Astrocyte of the hippocampus (primary cell): ENCODE data around the gene PDCD6IP.
"Not testable (repeated sequence)": the region's sequence is repeated elsewhere in the genome, so short reads cannot be mapped to it uniquely, and the experiment has no call there.

Experiments used
- DNase-seq: peaks from one replicate; pipeline ENCODE4 v3.0.0; 2011; ENCODE audit warnings: low read depth, low spot score

PDCD6IP gene

GRCh38 chr3:33795131-33795530 lies 3.3 kb upstream of the PDCD6IP start:
- no peak for DNase-seq

GRCh38 chr3:33795856-33796536 lies 2.4 kb upstream of the PDCD6IP start:
- DNase-seq: no peak

GRCh38 chr3:33798113-33798417 lies 365 bp upstream of the PDCD6IP start:
- no peak for DNase-seq

GRCh38 chr3:33799202-33799551 lies 747 bp downstream of the PDCD6IP start:
- no peak for DNase-seq

- no peak for DNase-seq
Observed at GRCh38 chr3:33803252-33803651, 4.8 kb downstream of the PDCD6IP start.

- DNase-seq: no peak
Observed at GRCh38 chr3:33803894-33804526, 5.6 kb downstream of the PDCD6IP start.

- DNase-seq: peak; percentile 16
Observed at GRCh38 chr3:33807191-33807590, 8.8 kb downstream of the PDCD6IP start.

- DNase-seq: no peak
Observed at GRCh38 chr3:33808559-33808958, 10.1 kb downstream of the PDCD6IP start.

GRCh38 chr3:33810545-33810944 lies 12.1 kb downstream of the PDCD6IP start:
- no peak for DNase-seq

GRCh38 chr3:33821989-33822388 lies 23.6 kb downstream of the PDCD6IP start:
- DNase-seq: no peak

- no peak for DNase-seq
Observed at GRCh38 chr3:33823821-33824220, 25.4 kb downstream of the PDCD6IP start.

- DNase-seq: no peak
Observed at GRCh38 chr3:33825111-33825510, 26.7 kb downstream of the PDCD6IP start.

- no peak for DNase-seq
Observed at GRCh38 chr3:33826206-33826605, 27.8 kb downstream of the PDCD6IP start.

- DNase-seq: no peak
Observed at GRCh38 chr3:33826688-33827087, 28.3 kb downstream of the PDCD6IP start.

GRCh38 chr3:33829720-33830119 lies 31.3 kb downstream of the PDCD6IP start:
- no peak for DNase-seq

- no peak for DNase-seq
Observed at GRCh38 chr3:33831053-33831452, 32.6 kb downstream of the PDCD6IP start.

GRCh38 chr3:33833408-33834095 lies 35.1 kb downstream of the PDCD6IP start:
- no peak for DNase-seq

- no peak for DNase-seq
Observed at GRCh38 chr3:33834096-33834453, 35.6 kb downstream of the PDCD6IP start.

GRCh38 chr3:33837182-33837581 lies 38.8 kb downstream of the PDCD6IP start:
- DNase-seq: not testable (repeated sequence)

GRCh38 chr3:33839283-33839682 lies 40.9 kb downstream of the PDCD6IP start:
- no peak for DNase-seq

- no peak for DNase-seq
Observed at GRCh38 chr3:33840179-33840578, 41.7 kb downstream of the PDCD6IP start.

GRCh38 chr3:33848624-33849347 lies 50.4 kb downstream of the PDCD6IP start:
- DNase-seq: no peak

GRCh38 chr3:33850599-33850998 lies 52.2 kb downstream of the PDCD6IP start:
- not testable (repeated sequence) for DNase-seq
